Activated T-cell treated with anti-CD3 and anti-CD28 coated beads, Interleukin-2, amount 50 U/mL, for 72 hours (primary cell): ENCODE results near the gene ZFAND3. TPM values are rescaled to one million over a fixed set of nuclear protein-coding genes. Genes with fewer than 3 reads are reported as not detected.

Experiments
- ATAC-seq, 2 donors: fragments of 150-1000 bp; cut with Tn5 transposase; replicated peaks in 1 of 2; 2 replicates each; pipeline ENCODE4 v1.10.0; 2021; ENCODE audit warnings: moderate library complexity in 2 of 2, mild to moderate bottlenecking in 1 of 2
- DNase-seq, 2 donors: peaks; one replicate each; pipeline ENCODE4 v3.0.0; 2021 to 2022; ENCODE audit warnings: mixed read lengths in 1 of 2
- H3K27ac Mint-ChIP-seq: one replicate; pipeline ENCODE4 v1.8.0; 2022; ENCODE audit warnings: mild to moderate bottlenecking, moderate library complexity, mixed read lengths
- H3K27me3 Mint-ChIP-seq: one replicate; pipeline ENCODE4 v1.8.0; 2022; ENCODE audit warnings: low read depth, mixed read lengths
- H3K36me3 Mint-ChIP-seq, 2 donors: one replicate each; pipeline ENCODE4 v1.8.0; 2022; ENCODE audit warnings: mixed read lengths in 2 of 2, mild to moderate bottlenecking in 1 of 2; ENCODE audit not compliant: insufficient read depth in 2 of 2
- H3K4me1 Mint-ChIP-seq: one replicate; pipeline ENCODE4 v1.8.0; 2022; ENCODE audit warnings: low read depth, mixed read lengths
- H3K4me3 Mint-ChIP-seq, 2 donors: one replicate each; pipeline ENCODE4 v1.8.0; 2022; ENCODE audit warnings: mild to moderate bottlenecking in 2 of 2, mixed read lengths in 2 of 2, moderate library complexity in 2 of 2
- H3K9me3 Mint-ChIP-seq, 2 donors: one replicate each; pipeline ENCODE4 v1.8.0; 2022; ENCODE audit warnings: mixed read lengths in 2 of 2
- total RNA-seq, 2 donors: library from RNA; stranded (reverse); gene quantifications; one replicate each; pipeline ENCODE4 v1.2.3, GENCODE V29; 2022

ZFAND3 gene
- total RNA-seq, 2 donors from 2014 or later: 93.9 to 114 TPM

DNA sequence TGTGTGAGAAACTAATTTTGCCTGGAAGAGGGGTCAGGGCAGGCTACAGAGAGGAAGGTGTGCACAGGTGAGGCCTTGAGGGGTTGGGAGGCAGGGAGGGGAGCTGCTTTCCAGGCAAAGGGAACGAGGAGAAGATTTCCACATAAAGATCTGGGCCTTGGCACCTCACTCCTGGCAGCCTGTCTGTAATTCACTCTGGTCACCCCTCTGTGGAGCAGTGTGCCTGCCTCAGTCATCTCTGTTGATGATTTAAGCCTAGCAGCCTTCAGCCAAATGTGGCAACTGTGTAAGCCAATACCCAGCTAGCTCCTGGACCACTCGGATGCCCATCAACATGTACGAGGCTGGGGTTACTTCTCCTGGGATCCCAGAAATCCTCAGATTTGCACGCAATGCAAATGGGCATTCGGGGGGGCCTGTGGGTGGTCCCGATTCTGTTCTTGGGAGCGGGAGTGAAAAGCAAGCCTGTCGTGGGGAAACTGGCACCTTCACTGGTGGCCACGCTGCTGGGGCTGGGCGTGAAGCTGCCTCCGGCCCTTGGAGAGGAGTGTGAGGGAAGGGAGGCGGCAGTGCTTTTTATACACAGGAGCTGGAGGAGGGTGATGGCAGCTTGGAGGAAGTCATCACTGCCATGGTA, 360.4 kb downstream of the ZFAND3 start:
- Mint-ChIP-seq H3K9me3 (no peaks in the 10 kb centered on the region), H3K27me3 (no peaks in the 10 kb centered on the region), H3K27ac (no peak overlapping the region), H3K4me3 (no peak overlapping the region), H3K36me3 (no peaks in the 10 kb centered on the region), H3K4me1 (no peaks in the 10 kb centered on the region)
- ATAC-seq: no peak
- no peak for DNase-seq

GRCh38 chr6:38180586-38180985, 361.1 kb downstream of the ZFAND3 start:
- DNase-seq: no peak
- no peaks in the 10 kb centered on the region for H3K36me3 Mint-ChIP-seq

DNA sequence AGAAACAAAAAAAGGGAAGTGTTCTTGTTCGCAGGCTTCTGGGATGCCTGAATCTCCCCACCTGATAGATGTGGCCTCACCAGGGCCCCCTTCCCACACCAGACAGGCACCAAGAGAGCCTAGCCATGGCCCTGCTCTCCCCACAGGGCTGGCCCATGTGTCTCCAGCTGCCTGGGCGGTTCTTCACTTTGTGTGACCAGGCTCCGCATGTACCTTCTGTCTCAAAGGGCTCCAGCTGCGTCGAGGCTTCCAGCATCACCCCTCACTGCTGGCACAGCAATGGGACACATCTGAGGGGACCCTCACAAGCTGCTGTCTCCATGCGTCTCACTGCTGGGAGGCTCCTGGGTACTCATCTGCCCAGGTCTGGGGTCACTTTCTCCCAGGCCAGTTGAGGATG, 362.9 kb downstream of the ZFAND3 start:
- Mint-ChIP-seq H3K27ac (no peak overlapping the region), H3K9me3 (no peaks in the 10 kb centered on the region), H3K36me3 (no peaks in the 10 kb centered on the region), H3K27me3 (no peaks in the 10 kb centered on the region), H3K4me3 (no peak overlapping the region), H3K4me1 (no peaks in the 10 kb centered on the region)
- ATAC-seq (no peak), DNase-seq (no peak)

More at GRCh38 chr6:38180586-38180985, 361.1 kb downstream of the ZFAND3 start:
- no peaks in the 10 kb centered on the region for H3K4me1 Mint-ChIP-seq
- H3K27me3 Mint-ChIP-seq: no peaks in the 10 kb centered on the region
- no peak overlapping the region for H3K4me3 Mint-ChIP-seq
- no peaks in the 10 kb centered on the region for H3K9me3 Mint-ChIP-seq
- H3K27ac Mint-ChIP-seq: no peak overlapping the region
- no peak for ATAC-seq

GRCh38 chr6:38183856-38184584, 364.5 kb downstream of the ZFAND3 start:
- Mint-ChIP-seq H3K27me3 (no peaks in the 10 kb centered on the region), H3K4me1 (no peaks in the 10 kb centered on the region), H3K27ac (no peak overlapping the region), H3K36me3 (no peaks in the 10 kb centered on the region), H3K9me3 (no peaks in the 10 kb centered on the region), H3K4me3 (no peak overlapping the region)
- DNase-seq (no peak), ATAC-seq (no peak)

DNA sequence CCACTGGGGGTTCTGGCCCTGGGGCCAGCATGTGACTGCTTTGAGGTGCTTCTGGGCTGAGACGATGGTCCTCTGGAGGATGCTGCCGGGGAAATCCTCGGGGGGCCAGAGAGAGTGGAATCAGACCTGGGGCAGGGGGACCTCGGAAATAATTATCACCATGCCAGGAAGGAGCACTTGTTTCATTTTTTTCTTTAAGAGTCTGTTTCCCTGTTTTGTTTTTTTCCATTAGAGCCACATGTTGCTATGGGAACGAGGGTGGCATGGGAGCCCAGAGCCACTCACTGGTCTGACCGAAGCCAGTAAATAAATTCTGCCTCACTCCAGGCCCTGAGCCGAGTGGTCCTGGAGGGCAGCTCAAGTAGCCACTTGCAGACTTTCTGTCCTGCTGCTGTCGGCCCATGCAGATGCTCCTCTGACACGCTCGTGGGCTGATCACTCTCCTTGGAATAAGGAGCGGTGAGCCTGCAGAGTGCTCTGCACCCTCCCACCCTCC, 365.1 kb downstream of the ZFAND3 start:
- Mint-ChIP-seq H3K27me3 (no peaks in the 10 kb centered on the region), H3K4me1 (no peaks in the 10 kb centered on the region), H3K9me3 (no peaks in the 10 kb centered on the region), H3K36me3 (no peaks in the 10 kb centered on the region), H3K4me3 (no peak overlapping the region), H3K27ac (no peak overlapping the region)
- ATAC-seq (no peak), DNase-seq (no peak)

DNA sequence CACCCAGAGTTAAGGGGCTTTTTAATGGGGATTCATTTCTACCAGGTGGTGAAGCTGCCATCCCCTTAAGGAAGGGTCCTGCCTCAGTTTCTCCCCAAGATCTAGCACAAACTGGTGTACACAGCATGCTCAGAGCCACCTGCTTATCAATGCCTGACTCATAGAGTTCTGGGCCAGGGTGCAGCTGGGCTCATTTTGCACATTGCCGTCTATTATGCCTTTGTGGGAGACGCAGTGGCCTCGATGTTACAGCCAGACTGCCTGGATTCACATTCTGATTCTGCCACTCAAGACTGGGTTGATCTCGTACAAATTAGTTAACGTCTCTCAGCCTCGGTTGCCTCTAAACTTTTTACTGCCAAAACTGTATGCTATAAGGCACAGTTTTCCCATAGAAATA, 365.7 kb downstream of the ZFAND3 start:
- Mint-ChIP-seq H3K4me1 (no peaks in the 10 kb centered on the region), H3K36me3 (no peaks in the 10 kb centered on the region), H3K4me3 (no peak overlapping the region), H3K27me3 (no peaks in the 10 kb centered on the region), H3K27ac (no peak overlapping the region), H3K9me3 (no peaks in the 10 kb centered on the region)
- DNase-seq: no peak
- ATAC-seq: no peak

GRCh38 chr6:38185752-38186151, 366.2 kb downstream of the ZFAND3 start:
- ATAC-seq (no peak), DNase-seq (no peak)
- H3K4me3 Mint-ChIP-seq: no peak overlapping the region
- no peaks in the 10 kb centered on the region for H3K9me3 Mint-ChIP-seq
- no peak overlapping the region for H3K27ac Mint-ChIP-seq
- H3K4me1 Mint-ChIP-seq: no peaks in the 10 kb centered on the region
- H3K36me3 Mint-ChIP-seq: no peaks in the 10 kb centered on the region
- no peaks in the 10 kb centered on the region for H3K27me3 Mint-ChIP-seq

- no peaks in the 10 kb centered on the region for H3K9me3 Mint-ChIP-seq
- ATAC-seq: no peak
- no peaks in the 10 kb centered on the region for H3K36me3 Mint-ChIP-seq
- H3K4me1 Mint-ChIP-seq: no peaks in the 10 kb centered on the region
- H3K27ac Mint-ChIP-seq: no peak overlapping the region
- no peak for DNase-seq
- H3K27me3 Mint-ChIP-seq: no peaks in the 10 kb centered on the region
- H3K4me3 Mint-ChIP-seq: no peak overlapping the region
These were observed 367.8 kb downstream of the ZFAND3 start for GRCh38 chr6:38187325-38187724.

DNA sequence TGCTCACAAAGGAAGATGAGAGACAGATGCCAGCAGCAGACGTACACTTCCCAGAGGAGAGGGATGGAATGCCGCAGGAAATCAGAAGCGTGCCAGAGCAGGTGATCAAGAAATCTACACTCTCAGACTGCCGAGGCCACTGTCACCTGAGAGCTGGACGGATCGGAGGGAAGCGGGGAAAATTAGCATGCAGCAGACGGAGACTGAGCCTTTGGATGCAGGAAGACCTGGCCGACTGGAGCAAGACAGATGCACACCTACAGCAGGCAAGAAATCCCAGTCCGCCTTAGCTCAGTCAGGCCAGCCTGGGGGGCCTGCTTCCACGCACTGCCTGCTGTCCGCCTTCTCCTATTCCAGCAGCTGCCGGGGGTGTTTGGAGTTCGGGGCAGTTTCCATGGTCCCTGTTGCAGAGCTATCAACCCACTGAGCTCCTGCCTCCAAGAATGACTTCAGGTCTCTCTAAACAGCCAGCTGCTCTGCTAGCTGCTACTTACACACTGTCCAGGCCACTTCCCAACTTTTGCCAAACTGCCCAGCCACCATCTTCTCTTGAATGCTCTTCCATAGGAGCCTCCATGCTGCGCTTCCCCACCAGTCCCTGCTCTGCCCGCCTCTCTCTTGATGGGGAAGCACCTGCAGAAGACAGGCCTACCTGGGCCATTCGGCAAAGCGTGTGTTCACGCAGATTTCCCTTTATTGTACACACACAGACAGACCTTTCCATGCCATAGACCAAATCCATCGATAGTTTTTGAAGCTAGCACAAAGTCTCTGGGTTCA, 368.5 kb downstream of the ZFAND3 start:
- Mint-ChIP-seq H3K27me3 (no peaks in the 10 kb centered on the region), H3K36me3 (no peaks in the 10 kb centered on the region), H3K9me3 (no peaks in the 10 kb centered on the region), H3K4me1 (no peaks in the 10 kb centered on the region), H3K27ac (no peak overlapping the region), H3K4me3 (no peak overlapping the region)
- ATAC-seq (no peak), DNase-seq (no peak)

GRCh38 chr6:38188677-38189335, 369.3 kb downstream of the ZFAND3 start:
- no peak for DNase-seq
- H3K27me3 Mint-ChIP-seq: no peaks in the 10 kb centered on the region
- no peaks in the 10 kb centered on the region for H3K36me3 Mint-ChIP-seq
- no peaks in the 10 kb centered on the region for H3K9me3 Mint-ChIP-seq
- no peak overlapping the region for H3K27ac Mint-ChIP-seq
- ATAC-seq: no peak
- no peak overlapping the region for H3K4me3 Mint-ChIP-seq
- H3K4me1 Mint-ChIP-seq: no peaks in the 10 kb centered on the region

DNA sequence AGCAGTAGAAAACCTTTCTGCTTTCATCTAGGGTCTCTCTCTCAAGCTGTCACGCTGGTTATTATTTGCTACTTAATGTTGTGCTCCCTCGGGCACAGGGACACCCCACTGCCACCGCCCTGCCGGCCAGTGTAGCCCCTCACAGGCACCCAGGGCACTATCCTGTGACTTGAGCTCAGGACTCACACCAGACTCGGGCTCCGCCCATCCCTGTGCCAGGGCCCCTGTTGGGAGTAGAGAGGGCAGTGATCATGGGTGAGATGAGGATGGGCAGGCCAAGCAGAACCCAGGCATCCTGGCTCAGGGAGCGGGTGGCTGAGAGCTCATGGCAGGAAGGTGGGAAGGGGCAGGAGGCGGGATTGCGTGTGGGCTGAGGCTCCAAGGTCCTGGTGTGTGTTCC, 371.9 kb downstream of the ZFAND3 start:
- Mint-ChIP-seq H3K9me3 (no peaks in the 10 kb centered on the region), H3K4me3 (no peak overlapping the region), H3K4me1 (no peaks in the 10 kb centered on the region), H3K36me3 (no peaks in the 10 kb centered on the region), H3K27me3 (no peaks in the 10 kb centered on the region), H3K27ac (no peak overlapping the region)
- ATAC-seq (no peak), DNase-seq (no peak)

DNA sequence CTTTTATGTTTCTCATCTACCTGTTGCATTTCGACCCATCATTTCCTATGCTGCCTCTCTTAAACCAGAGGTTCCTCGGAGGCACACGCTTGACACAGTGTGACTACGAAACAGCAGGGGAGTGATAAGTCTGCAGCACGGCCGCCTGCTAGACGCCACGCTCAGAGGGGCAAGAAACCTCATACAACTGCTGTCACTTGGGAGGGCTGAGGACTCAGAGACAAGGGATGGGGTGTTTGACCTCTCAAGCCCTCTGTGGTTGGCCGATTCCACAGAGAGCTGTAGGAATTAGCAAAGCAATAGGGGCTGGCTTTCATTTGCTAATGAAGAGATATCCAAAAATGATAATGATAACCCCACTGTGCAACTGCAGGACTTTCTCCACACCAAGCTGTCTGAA, 372.5 kb downstream of the ZFAND3 start:
- ATAC-seq (no peak), DNase-seq (no peak)
- Mint-ChIP-seq H3K27me3 (no peaks in the 10 kb centered on the region), H3K36me3 (no peaks in the 10 kb centered on the region), H3K4me3 (no peak overlapping the region), H3K27ac (no peak overlapping the region), H3K4me1 (no peaks in the 10 kb centered on the region), H3K9me3 (no peaks in the 10 kb centered on the region)

- Mint-ChIP-seq H3K36me3 (no peaks in the 10 kb centered on the region), H3K27me3 (no peaks in the 10 kb centered on the region), H3K9me3 (no peaks in the 10 kb centered on the region)
These were observed 373.0 kb downstream of the ZFAND3 start for GRCh38 chr6:38192487-38192886.

More at GRCh38 chr6:38192487-38192886, 373.0 kb downstream of the ZFAND3 start:
- H3K27ac Mint-ChIP-seq: no peak overlapping the region
- no peak for DNase-seq
- no peak for ATAC-seq
- no peaks in the 10 kb centered on the region for H3K4me1 Mint-ChIP-seq
- no peak overlapping the region for H3K4me3 Mint-ChIP-seq
